NT2/D1 (cell line): ENCODE data around the gene ROR1.

Source experiments
- SUZ12 ChIP-seq: IDR thresholded peaks from 2 replicates; pipeline ENCODE4 v1.6.1; 2011; ENCODE audit not compliant: insufficient read length, insufficient read depth; ENCODE audit errors: extremely low read depth
- YY1 ChIP-seq: IDR thresholded peaks from 2 replicates; pipeline ENCODE4 v1.6.1; 2011; ENCODE audit not compliant: insufficient read length, insufficient read depth
- ZNF274 ChIP-seq: IDR thresholded peaks from 2 replicates; pipeline ENCODE4 v1.6.1; 2011; ENCODE audit warnings: mild to moderate bottlenecking, low read depth, low read length

DNA sequence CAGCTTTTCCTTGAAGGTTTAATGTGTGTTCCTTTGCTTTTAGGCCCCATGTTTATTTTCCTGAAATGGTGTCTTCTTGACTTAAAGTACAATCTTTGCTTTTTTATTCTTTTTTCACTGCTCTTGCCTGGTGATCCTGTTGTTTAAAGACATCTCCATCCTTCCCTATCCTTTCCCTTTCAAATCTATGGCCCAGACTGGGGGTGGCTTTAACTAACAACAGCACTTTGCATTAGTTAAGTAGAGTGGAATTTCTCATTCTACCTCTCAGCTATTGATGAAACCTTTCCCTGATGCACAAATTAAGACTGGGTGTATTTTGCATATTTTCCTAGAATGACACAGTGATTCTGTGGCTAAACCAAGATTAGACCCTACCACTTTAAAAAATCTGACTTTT is 84.3 kb downstream of the ROR1 start:
- TF ChIP-seq ZNF274: no peak
- TF ChIP-seq YY1: no peak
- no peak for TF ChIP-seq SUZ12
